DMS114 treated with DMSO at 0.1 percent for 48 hours (cell line): ENCODE results near the gene KCNQ4.

ENCODE experiments used
- DNase-seq: peaks from one replicate; lab custom pipeline; 2025; ENCODE audit not compliant: unreplicated experiment; lab: John Stamatoyannopoulos, UW

KCNQ4 gene

GRCh38 chr1:40818264-40818961, 34.8 kb downstream of the KCNQ4 start:
- no peak for DNase-seq

- DNase-seq, result no peak
Observed at GRCh38 chr1:40819101-40819500, 35.5 kb downstream of the KCNQ4 start.

GRCh38 chr1:40820251-40820797, 36.7 kb downstream of the KCNQ4 start:
- no peak for DNase-seq

- no peak for DNase-seq
Observed at GRCh38 chr1:40820911-40821693, 37.5 kb downstream of the KCNQ4 start.

GRCh38 chr1:40822890-40823289, 39.3 kb downstream of the KCNQ4 start:
- no peak for DNase-seq

- no peak for DNase-seq
Observed at GRCh38 chr1:40823345-40823744, 39.8 kb downstream of the KCNQ4 start.

- DNase-seq, result no peak
Observed at GRCh38 chr1:40823983-40824382, 40.4 kb downstream of the KCNQ4 start.

- no peak for DNase-seq
Observed at GRCh38 chr1:40824591-40825434, 41.2 kb downstream of the KCNQ4 start.

- DNase-seq, result no peak
Observed at GRCh38 chr1:40825435-40825788, 41.8 kb downstream of the KCNQ4 start.

- DNase-seq, result no peak
Observed at GRCh38 chr1:40825996-40826395, 42.4 kb downstream of the KCNQ4 start.

- DNase-seq, result no peak
Observed at GRCh38 chr1:40829631-40830245, 46.2 kb downstream of the KCNQ4 start.

- DNase-seq, result no peak
Observed at GRCh38 chr1:40830419-40830943, 46.9 kb downstream of the KCNQ4 start.

GRCh38 chr1:40831001-40831732, 47.6 kb downstream of the KCNQ4 start:
- DNase-seq, result no peak

GRCh38 chr1:40833979-40834378, 50.4 kb downstream of the KCNQ4 start:
- DNase-seq, result no peak

- no peak for DNase-seq
Observed at GRCh38 chr1:40834968-40835545, 51.5 kb downstream of the KCNQ4 start.

- DNase-seq, result no peak
Observed at GRCh38 chr1:40836283-40836682, 52.7 kb downstream of the KCNQ4 start.

GRCh38 chr1:40837601-40838000, 54.0 kb downstream of the KCNQ4 start:
- DNase-seq, result no peak

GRCh38 chr1:40838045-40838979, 54.7 kb downstream of the KCNQ4 start:
- DNase-seq, result no peak
